ENCODE results near the gene MAML1. TPM values are rescaled to one million over a fixed set of nuclear protein-coding genes. Genes with fewer than 3 reads are reported as not detected.

The MAML1 gene
- total and polyA plus RNA-seq, 7 donors: 4.6 to 16.0 (median 11.8) TPM

GRCh38 chr5:179791881-179792611 lies 59.4 kb downstream of the MAML1 start:
- H3K27me3 ChIP-seq (ENCODE audit: insufficient read depth in 3 of 3, low read length in 2 of 3): no peaks in the 10 kb centered on the region
- no peak overlapping the region for H3K27ac ChIP-seq
- 57 to 64% (median 62%) methylated on average over 15 of the region's 15 CpGs for WGBS, 3 donors
- intact Hi-C loops (cut with DNase I): no loop called here
- no peak overlapping the region for H3K4me3 ChIP-seq
- peaks cover 0 to 9% of the 10 kb centered on the region in 2 donors for H3K36me3 ChIP-seq (ENCODE audit: insufficient read depth in 1 of 2, low read depth in 1 of 2)
- DNase-seq (no peak), ATAC-seq (no peak)
- peaks cover 16% of the 10 kb centered on the region for H3K4me1 ChIP-seq
- TF ChIP-seq, protein P1, sequence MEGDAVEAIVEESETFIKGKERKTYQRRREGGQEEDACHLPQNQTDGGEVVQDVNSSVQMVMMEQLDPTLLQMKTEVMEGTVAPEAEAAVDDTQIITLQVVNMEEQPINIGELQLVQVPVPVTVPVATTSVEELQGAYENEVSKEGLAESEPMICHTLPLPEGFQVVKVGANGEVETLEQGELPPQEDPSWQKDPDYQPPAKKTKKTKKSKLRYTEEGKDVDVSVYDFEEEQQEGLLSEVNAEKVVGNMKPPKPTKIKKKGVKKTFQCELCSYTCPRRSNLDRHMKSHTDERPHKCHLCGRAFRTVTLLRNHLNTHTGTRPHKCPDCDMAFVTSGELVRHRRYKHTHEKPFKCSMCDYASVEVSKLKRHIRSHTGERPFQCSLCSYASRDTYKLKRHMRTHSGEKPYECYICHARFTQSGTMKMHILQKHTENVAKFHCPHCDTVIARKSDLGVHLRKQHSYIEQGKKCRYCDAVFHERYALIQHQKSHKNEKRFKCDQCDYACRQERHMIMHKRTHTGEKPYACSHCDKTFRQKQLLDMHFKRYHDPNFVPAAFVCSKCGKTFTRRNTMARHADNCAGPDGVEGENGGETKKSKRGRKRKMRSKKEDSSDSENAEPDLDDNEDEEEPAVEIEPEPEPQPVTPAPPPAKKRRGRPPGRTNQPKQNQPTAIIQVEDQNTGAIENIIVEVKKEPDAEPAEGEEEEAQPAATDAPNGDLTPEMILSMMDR (IDR thresholded peaks at IDR 0.05): no peak
- H3K9me3 ChIP-seq: no peaks in the 10 kb centered on the region

DNA sequence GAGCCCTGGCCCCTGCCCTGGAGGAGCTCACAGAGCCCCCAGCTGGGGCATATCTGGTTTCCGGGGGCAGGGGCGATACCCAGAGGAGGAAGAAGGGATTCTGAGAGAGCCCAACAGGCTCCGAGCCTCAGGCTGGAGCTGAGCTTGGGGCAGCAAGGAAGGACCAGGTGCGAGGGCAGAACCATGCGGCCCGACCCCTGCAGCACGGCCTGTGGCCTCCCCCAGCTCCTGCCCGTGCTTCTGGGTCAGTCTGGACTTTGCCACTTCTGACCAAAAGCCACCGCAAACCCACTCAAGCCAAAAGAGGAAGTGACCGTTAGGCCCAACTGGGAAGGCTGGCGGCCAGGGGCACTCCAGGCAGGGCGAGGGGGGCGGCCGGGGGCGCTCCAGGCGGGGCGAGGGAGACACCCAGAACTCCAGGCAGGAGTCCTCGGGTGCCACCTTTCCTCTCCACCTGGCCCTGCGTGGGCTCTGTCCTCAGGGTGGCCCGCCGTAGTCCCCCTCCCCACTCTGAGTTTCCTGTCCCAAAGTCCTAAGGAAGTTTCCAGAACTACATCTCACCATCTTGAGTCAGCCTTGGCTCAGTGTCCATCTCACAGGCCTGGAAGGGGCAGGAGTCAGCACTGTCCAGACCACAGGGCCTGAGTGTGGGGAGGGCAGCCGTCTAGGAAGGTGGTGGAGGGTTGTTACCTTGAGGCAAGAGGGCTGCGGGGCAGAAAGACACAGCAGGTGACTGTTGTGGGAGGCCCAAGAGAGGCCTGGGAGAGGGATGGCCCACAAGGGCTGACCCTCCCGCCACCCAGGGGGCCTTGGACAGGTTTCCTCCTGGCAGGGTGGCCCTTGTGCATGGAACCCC lies 60.2 kb downstream of the MAML1 start:
- TF ChIP-seq, protein P1 (IDR thresholded peaks at IDR 0.05): no peak
- peaks cover 2 to 17% of the 10 kb centered on the region in 2 donors for H3K36me3 ChIP-seq (ENCODE audit: insufficient read depth in 1 of 2, low read depth in 1 of 2)
- no peak overlapping the region for H3K4me3 ChIP-seq
- H3K9me3 ChIP-seq: no peaks in the 10 kb centered on the region
- 80 to 86% (median 85%) methylated on average over 24 of the region's 24 CpGs for WGBS, 3 donors
- intact Hi-C loops (cut with DNase I): no loop called here
- no peak for DNase-seq
- H3K27ac ChIP-seq: peak overlapping the region; percentile 46
- peaks cover 16% of the 10 kb centered on the region for H3K4me1 ChIP-seq
- no peaks in the 10 kb centered on the region for H3K27me3 ChIP-seq (ENCODE audit: insufficient read depth in 3 of 3, low read length in 2 of 3)
- ATAC-seq: no peak

- Histone ChIP-seq H3K4me3 (peak within 1 kb of the TSS; percentile 74), H3K27me3 (ENCODE audit: insufficient read depth in 3 of 3, low read length in 2 of 3) (no peaks in the 10 kb centered on the region), H3K27ac (peak within 1 kb of the TSS; percentile 46), H3K4me1 (peaks cover 16% of the 10 kb centered on the region), H3K9me3 (no peaks in the 10 kb centered on the region), H3K36me3 (ENCODE audit: insufficient read depth in 1 of 2, low read depth in 1 of 2) (peaks cover 3 to 24% of the 10 kb centered on the region in 2 donors)
- WGBS, 3 donors: 34 to 49% (median 41%) methylated on average over 17 to 19 of the region's 19 CpGs
- peak; percentile 80 to 86 for DNase-seq
- ATAC-seq: peak in 2 of 4 donors; percentile 9 to 20
- TF ChIP-seq, protein P1 (IDR thresholded peaks at IDR 0.05): no peak
- intact Hi-C loops (cut with DNase I): no loop called here
Observed at GRCh38 chr5:179793468-179794139, 61.0 kb downstream of the MAML1 start, which contains the start of gene LTC4S. Gene LTC4S, plus strand, starts transcription at chr5:179793986. Its CDS starts 95 bp downstream, at chr5:179794081.

- no peaks in the 10 kb centered on the region for H3K27me3 ChIP-seq (ENCODE audit: insufficient read depth in 3 of 3, low read length in 2 of 3)
- peaks cover 16% of the 10 kb centered on the region for H3K4me1 ChIP-seq
- ATAC-seq (no peak), DNase-seq (no peak)
- intact Hi-C loops (cut with DNase I): no loop called here
- TF ChIP-seq, protein P1 (IDR thresholded peaks at IDR 0.05): no peak
- H3K9me3 ChIP-seq: no peaks in the 10 kb centered on the region
- no peak overlapping the region for H3K27ac ChIP-seq
- H3K4me3 ChIP-seq: peak overlapping the region; percentile 74
- H3K36me3 ChIP-seq (ENCODE audit: insufficient read depth in 1 of 2, low read depth in 1 of 2): peaks cover 3 to 30% of the 10 kb centered on the region in 2 donors
- WGBS, 3 donors: 49 to 76% (median 68%) methylated on average over 3 of the region's 3 CpGs
Observed at GRCh38 chr5:179794171-179794570, 61.5 kb downstream of the MAML1 start.
